ENCODE results near the gene LRP1B. TPM values are rescaled to one million over a fixed set of nuclear protein-coding genes. Genes with fewer than 3 reads are reported as not detected.

LRP1B gene
- total and polyA plus RNA-seq, 4 donors, result 0.01 to 0.84 (median 0.17) TPM

GRCh38 chr2:141778315-141778835 lies 352.4 kb downstream of the LRP1B start:
- H3K27ac ChIP-seq (ENCODE audit: low read depth in 1 of 2, low read length in 2 of 2), result no peak overlapping the region
- no peaks in the 10 kb centered on the region for H3K4me1 ChIP-seq (ENCODE audit: control insufficient read depth in 4 of 4, insufficient read depth in 4 of 4, low read length in 3 of 4)
- no peaks in the 10 kb centered on the region for H3K9me3 ChIP-seq (ENCODE audit: control insufficient read depth in 4 of 4, low read length in 3 of 4)
- H3K27me3 ChIP-seq (ENCODE audit: control insufficient read depth in 4 of 4, insufficient read depth in 4 of 4, low read length in 3 of 4), result no peaks in the 10 kb centered on the region
- no peak overlapping the region for H3K4me3 ChIP-seq (ENCODE audit: low read depth in 1 of 3, low read length in 3 of 3)
- no peaks in the 10 kb centered on the region for H3K36me3 ChIP-seq (ENCODE audit: control insufficient read depth in 4 of 4, insufficient read depth in 3 of 4, low read depth in 1 of 4, low read length in 3 of 4)
- TF ChIP-seq FOXA2 (IDR thresholded peaks at IDR 0.05), result no peak
- no peak for TF ChIP-seq NR2F2 (IDR thresholded peaks at IDR 0.05)
- no peak for TF ChIP-seq GABPA (IDR thresholded peaks at IDR 0.05 in 1 of 2, conservative IDR thresholded peaks at IDR 0.05 in 1 of 2)
- TF ChIP-seq CTCF (IDR thresholded peaks at IDR 0.05; ENCODE audit: low read depth, low read length, missing input control), result no peak
- TF ChIP-seq RXRA (IDR thresholded peaks at IDR 0.05), result no peak
- TF ChIP-seq ATF3 (IDR thresholded peaks at IDR 0.05), result no peak
- no peak for TF ChIP-seq FOXA1 (IDR thresholded peaks at IDR 0.05)
- no peak for TF ChIP-seq YY1 (IDR thresholded peaks at IDR 0.05)
- TF ChIP-seq MAX (IDR thresholded peaks at IDR 0.05), result no peak
- no peak for TF ChIP-seq ZBTB33 (IDR thresholded peaks at IDR 0.05)
- no peak for TF ChIP-seq JUND (IDR thresholded peaks at IDR 0.05)
- TF ChIP-seq REST (IDR thresholded peaks at IDR 0.05), result no peak
- no peak for TF ChIP-seq HNF4A (conservative IDR thresholded peaks at IDR 0.05)
- no peak for TF ChIP-seq TAF1 (conservative IDR thresholded peaks at IDR 0.05)
- TF ChIP-seq HNF4G (IDR thresholded peaks at IDR 0.05), result no peak
- no peak for DNase-seq (ENCODE audit: low spot score)
- 61% methylated on average over 2 of the region's 2 CpGs for WGBS
- H3K9ac ChIP-seq (ENCODE audit: low read depth in 1 of 2, low read length in 2 of 2), result no peak overlapping the region

- DNase-seq (ENCODE audit: low spot score), result no peak
- no peak overlapping the region for H3K27ac ChIP-seq (ENCODE audit: low read depth in 1 of 2, low read length in 2 of 2)
- no peaks in the 10 kb centered on the region for H3K27me3 ChIP-seq (ENCODE audit: control insufficient read depth in 4 of 4, insufficient read depth in 4 of 4, low read length in 3 of 4)
- H3K4me1 ChIP-seq (ENCODE audit: control insufficient read depth in 4 of 4, insufficient read depth in 4 of 4, low read length in 3 of 4), result no peaks in the 10 kb centered on the region
- H3K9ac ChIP-seq (ENCODE audit: low read depth in 1 of 2, low read length in 2 of 2), result no peak overlapping the region
- no peaks in the 10 kb centered on the region for H3K36me3 ChIP-seq (ENCODE audit: control insufficient read depth in 4 of 4, insufficient read depth in 3 of 4, low read depth in 1 of 4, low read length in 3 of 4)
- H3K9me3 ChIP-seq (ENCODE audit: control insufficient read depth in 4 of 4, low read length in 3 of 4), result no peaks in the 10 kb centered on the region
- no peak overlapping the region for H3K4me3 ChIP-seq (ENCODE audit: low read depth in 1 of 3, low read length in 3 of 3)
- WGBS, result 76% methylated on average over 6 of the region's 6 CpGs
- TF ChIP-seq HNF4G (IDR thresholded peaks at IDR 0.05) (no peak), TAF1 (conservative IDR thresholded peaks at IDR 0.05) (no peak), RAD21 (IDR thresholded peaks at IDR 0.05) (no peak), YY1 (IDR thresholded peaks at IDR 0.05) (no peak), EGR1 (IDR thresholded peaks at IDR 0.05; ENCODE audit: low read depth in 2 of 2) (no peak), ZBTB33 (IDR thresholded peaks at IDR 0.05) (no peak), ATF3 (IDR thresholded peaks at IDR 0.05) (no peak), SP1 (IDR thresholded peaks at IDR 0.05) (no peak), MAX (IDR thresholded peaks at IDR 0.05) (no peak), JUND (IDR thresholded peaks at IDR 0.05) (no peak), HNF4A (conservative IDR thresholded peaks at IDR 0.05) (no peak), RXRA (IDR thresholded peaks at IDR 0.05) (no peak)
These were observed 360.3 kb downstream of the LRP1B start for GRCh38 chr2:141770530-141770929.
